Suppressor macrophage treated with lipopolysaccharide for 4 hours (primary cell): ENCODE data around the gene RPL31.

Experiments used
- DNase-seq: peaks from one replicate; pipeline ENCODE4 v3.0.0-alpha.2; 2020

Gene RPL31

GRCh38 chr2:100997509-100998234, 4.4 kb upstream of the RPL31 start:
- DNase-seq = no peak

- no peak for DNase-seq
Measured at GRCh38 chr2:100998235-100998573, 3.9 kb upstream of the RPL31 start.

- no peak for DNase-seq
Measured at GRCh38 chr2:100999995-101000394, 2.1 kb upstream of the RPL31 start.

GRCh38 chr2:101002562-101003277, 631 bp downstream of the RPL31 start:
- peak; percentile 16 for DNase-seq

GRCh38 chr2:101003278-101003775, 1.2 kb downstream of the RPL31 start:
- no peak for DNase-seq

- DNase-seq = no peak
Measured at GRCh38 chr2:101004620-101005325, 2.7 kb downstream of the RPL31 start.

GRCh38 chr2:101006065-101006715, 4.1 kb downstream of the RPL31 start:
- no peak for DNase-seq

- DNase-seq = no peak
Measured at GRCh38 chr2:101007415-101008345, 5.6 kb downstream of the RPL31 start.

GRCh38 chr2:101011152-101011551, 9.1 kb downstream of the RPL31 start:
- DNase-seq = no peak

- DNase-seq = no peak
Measured at GRCh38 chr2:101012054-101012705, 10.1 kb downstream of the RPL31 start.

GRCh38 chr2:101012706-101013181, 10.7 kb downstream of the RPL31 start:
- DNase-seq = peak; percentile 68

GRCh38 chr2:101014264-101014857, 12.3 kb downstream of the RPL31 start:
- no peak for DNase-seq

- no peak for DNase-seq
Measured at GRCh38 chr2:101017371-101017770, 15.3 kb downstream of the RPL31 start.

- DNase-seq = no peak
Measured at GRCh38 chr2:101018934-101019333, 16.8 kb downstream of the RPL31 start.

- no peak for DNase-seq
Measured at GRCh38 chr2:101022221-101022620, 20.1 kb downstream of the RPL31 start.

GRCh38 chr2:101023327-101024107, 21.4 kb downstream of the RPL31 start:
- no peak for DNase-seq

GRCh38 chr2:101025561-101025960, 23.5 kb downstream of the RPL31 start:
- DNase-seq = no peak

GRCh38 chr2:101026253-101026701, 24.2 kb downstream of the RPL31 start:
- DNase-seq = no peak

- no peak for DNase-seq
Measured at GRCh38 chr2:101026923-101027469, 24.9 kb downstream of the RPL31 start.

- DNase-seq = no peak
Measured at GRCh38 chr2:101027852-101028251, 25.8 kb downstream of the RPL31 start.
